Measurements from ENCODE around the gene RAB26. TPM values are rescaled to one million over a fixed set of nuclear protein-coding genes. Genes with fewer than 3 reads are reported as not detected.

RAB26 gene
- total and polyA plus RNA-seq, 2 donors (not counting 1 experiment from before 2014, with no cell fraction given), result 0.43 to 2.0 TPM

DNA sequence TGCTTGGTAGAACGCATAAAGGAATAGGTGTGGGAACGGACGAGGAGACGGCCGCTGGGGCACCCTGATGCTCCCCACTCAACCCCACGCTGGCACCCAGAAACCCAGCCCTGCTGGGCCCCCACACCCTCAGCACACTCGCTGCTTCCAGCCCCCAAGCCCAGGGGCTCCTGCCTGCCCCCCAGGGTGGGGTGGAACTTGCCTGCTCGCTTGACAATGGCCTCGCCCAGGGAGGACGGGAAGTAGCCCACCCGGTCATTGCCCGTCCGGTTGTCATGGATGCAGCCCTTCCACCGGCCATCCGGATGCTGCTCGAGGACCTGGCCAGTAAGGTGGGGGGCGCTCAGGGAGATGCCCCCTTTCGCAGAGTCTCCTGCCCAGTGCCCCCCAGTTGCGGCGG is 38.1 kb downstream of the RAB26 start:
- H3K4me3 ChIP-seq (replicated peaks in 1 of 4; ENCODE audit: control extremely low read depth in 1 of 4, insufficient read depth in 1 of 4, low read depth in 3 of 4, low read length in 4 of 4), result no peak overlapping the region
- TF ChIP-seq, protein P1, sequence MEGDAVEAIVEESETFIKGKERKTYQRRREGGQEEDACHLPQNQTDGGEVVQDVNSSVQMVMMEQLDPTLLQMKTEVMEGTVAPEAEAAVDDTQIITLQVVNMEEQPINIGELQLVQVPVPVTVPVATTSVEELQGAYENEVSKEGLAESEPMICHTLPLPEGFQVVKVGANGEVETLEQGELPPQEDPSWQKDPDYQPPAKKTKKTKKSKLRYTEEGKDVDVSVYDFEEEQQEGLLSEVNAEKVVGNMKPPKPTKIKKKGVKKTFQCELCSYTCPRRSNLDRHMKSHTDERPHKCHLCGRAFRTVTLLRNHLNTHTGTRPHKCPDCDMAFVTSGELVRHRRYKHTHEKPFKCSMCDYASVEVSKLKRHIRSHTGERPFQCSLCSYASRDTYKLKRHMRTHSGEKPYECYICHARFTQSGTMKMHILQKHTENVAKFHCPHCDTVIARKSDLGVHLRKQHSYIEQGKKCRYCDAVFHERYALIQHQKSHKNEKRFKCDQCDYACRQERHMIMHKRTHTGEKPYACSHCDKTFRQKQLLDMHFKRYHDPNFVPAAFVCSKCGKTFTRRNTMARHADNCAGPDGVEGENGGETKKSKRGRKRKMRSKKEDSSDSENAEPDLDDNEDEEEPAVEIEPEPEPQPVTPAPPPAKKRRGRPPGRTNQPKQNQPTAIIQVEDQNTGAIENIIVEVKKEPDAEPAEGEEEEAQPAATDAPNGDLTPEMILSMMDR (conservative IDR thresholded peaks at IDR 0.05 in 1 of 2, IDR thresholded peaks at IDR 0.05 in 1 of 2; ENCODE audit: low read depth in 1 of 2, low read length in 2 of 2), result no peak
- no peaks in the 10 kb centered on the region for H3K9me3 ChIP-seq (ENCODE audit: control insufficient read depth, insufficient read depth, low read depth, low read length)
- H3K9ac ChIP-seq (ENCODE audit: insufficient read depth, low read length), result no peak overlapping the region
- no peak for DNase-seq (ENCODE audit: low read depth in 2 of 2)
- H3K79me2 ChIP-seq (ENCODE audit: control insufficient read depth, insufficient read depth, low read length), result no peaks in the 10 kb centered on the region
- no peak overlapping the region for H3K4me2 ChIP-seq (ENCODE audit: extremely low read depth, insufficient read depth, low read length)
- H2AFZ ChIP-seq (ENCODE audit: low read length), result no peak overlapping the region
- no peaks in the 10 kb centered on the region for H3K4me1 ChIP-seq (ENCODE audit: control insufficient read depth, extremely low read depth, insufficient read depth, low read length)
- no peaks in the 10 kb centered on the region for H4K20me1 ChIP-seq (ENCODE audit: control insufficient read depth, extremely low read depth, insufficient read depth, low read length)
- H3K27me3 ChIP-seq (ENCODE audit: control insufficient read depth, insufficient read depth, low read length), result no peaks in the 10 kb centered on the region
- H3K36me3 ChIP-seq (ENCODE audit: control insufficient read depth, insufficient read depth, low read length), result no peaks in the 10 kb centered on the region
- no peak overlapping the region for H3K27ac ChIP-seq (ENCODE audit: insufficient read depth, low read length)

DNA sequence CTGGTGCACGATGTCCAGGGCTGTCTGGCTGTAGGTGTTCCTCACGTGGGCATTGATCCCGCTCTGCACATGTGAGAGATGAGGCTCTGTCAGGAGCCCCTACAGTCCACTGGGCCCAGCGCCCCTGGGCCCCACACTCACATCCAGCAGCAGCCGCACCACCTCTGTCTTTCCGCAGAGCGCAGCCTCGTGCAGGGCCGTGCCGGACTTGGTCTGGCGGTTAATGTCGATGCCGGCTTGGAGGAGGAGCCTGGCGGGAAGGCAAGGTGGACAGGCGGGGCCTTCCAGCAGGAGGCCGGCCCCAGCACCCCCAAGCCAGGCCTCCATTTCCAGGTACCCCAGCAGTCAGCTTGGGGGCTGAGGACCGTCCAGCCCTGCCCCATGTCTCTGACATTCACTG is 38.8 kb downstream of the RAB26 start:
- Histone ChIP-seq H3K4me1 (ENCODE audit: control insufficient read depth, extremely low read depth, insufficient read depth, low read length) (no peaks in the 10 kb centered on the region), H3K79me2 (ENCODE audit: control insufficient read depth, insufficient read depth, low read length) (no peaks in the 10 kb centered on the region), H3K4me2 (ENCODE audit: extremely low read depth, insufficient read depth, low read length) (no peak overlapping the region), H3K27ac (ENCODE audit: insufficient read depth, low read length) (no peak overlapping the region), H3K9ac (ENCODE audit: insufficient read depth, low read length) (no peak overlapping the region), H2AFZ (ENCODE audit: low read length) (no peak overlapping the region), H3K27me3 (ENCODE audit: control insufficient read depth, insufficient read depth, low read length) (no peaks in the 10 kb centered on the region), H3K9me3 (ENCODE audit: control insufficient read depth, insufficient read depth, low read depth, low read length) (no peaks in the 10 kb centered on the region), H3K36me3 (ENCODE audit: control insufficient read depth, insufficient read depth, low read length) (no peaks in the 10 kb centered on the region), H3K4me3 (replicated peaks in 1 of 4; ENCODE audit: control extremely low read depth in 1 of 4, insufficient read depth in 1 of 4, low read depth in 3 of 4, low read length in 4 of 4) (no peak overlapping the region), H4K20me1 (ENCODE audit: control insufficient read depth, extremely low read depth, insufficient read depth, low read length) (no peaks in the 10 kb centered on the region)
- no peak for TF ChIP-seq EZH2 (IDR thresholded peaks at IDR 0.05; ENCODE audit: low read length, missing control alignments)
- TF ChIP-seq, protein P1 (conservative IDR thresholded peaks at IDR 0.05 in 1 of 2, IDR thresholded peaks at IDR 0.05 in 1 of 2; ENCODE audit: low read depth in 1 of 2, low read length in 2 of 2), result no peak
- DNase-seq (ENCODE audit: low read depth in 2 of 2), result no peak

DNA sequence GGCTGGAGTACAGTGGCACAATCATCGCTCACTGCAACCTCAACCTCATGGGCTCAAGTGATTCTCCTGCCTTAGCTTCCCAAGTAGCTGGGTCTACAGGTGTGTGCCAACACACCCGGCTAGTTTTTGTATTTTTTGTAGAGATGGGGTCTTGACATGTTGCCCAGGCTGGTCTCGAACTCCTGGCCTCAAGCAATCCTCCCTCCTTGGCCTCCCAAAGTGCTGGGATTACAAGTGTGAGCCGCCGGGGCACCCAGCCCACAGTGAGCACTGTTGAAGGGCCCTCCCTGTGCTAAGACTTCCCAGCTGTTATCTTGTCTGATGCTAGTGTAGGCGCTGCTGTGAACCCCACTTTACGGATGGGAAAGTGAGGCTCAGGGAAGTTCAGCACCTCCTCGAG is 40.0 kb downstream of the RAB26 start:
- Histone ChIP-seq H2AFZ (ENCODE audit: low read length) (no peak overlapping the region), H3K27me3 (ENCODE audit: control insufficient read depth, insufficient read depth, low read length) (no peaks in the 10 kb centered on the region), H3K4me3 (replicated peaks in 1 of 4; ENCODE audit: control extremely low read depth in 1 of 4, insufficient read depth in 1 of 4, low read depth in 3 of 4, low read length in 4 of 4) (no peak overlapping the region), H3K27ac (ENCODE audit: insufficient read depth, low read length) (no peak overlapping the region), H4K20me1 (ENCODE audit: control insufficient read depth, extremely low read depth, insufficient read depth, low read length) (no peaks in the 10 kb centered on the region), H3K9me3 (ENCODE audit: control insufficient read depth, insufficient read depth, low read depth, low read length) (no peaks in the 10 kb centered on the region), H3K9ac (ENCODE audit: insufficient read depth, low read length) (no peak overlapping the region), H3K79me2 (ENCODE audit: control insufficient read depth, insufficient read depth, low read length) (no peaks in the 10 kb centered on the region), H3K36me3 (ENCODE audit: control insufficient read depth, insufficient read depth, low read length) (no peaks in the 10 kb centered on the region), H3K4me2 (ENCODE audit: extremely low read depth, insufficient read depth, low read length) (no peak overlapping the region), H3K4me1 (ENCODE audit: control insufficient read depth, extremely low read depth, insufficient read depth, low read length) (no peaks in the 10 kb centered on the region)
- TF ChIP-seq, protein P1 (conservative IDR thresholded peaks at IDR 0.05 in 1 of 2, IDR thresholded peaks at IDR 0.05 in 1 of 2; ENCODE audit: low read depth in 1 of 2, low read length in 2 of 2), result no peak
- no peak for TF ChIP-seq EZH2 (IDR thresholded peaks at IDR 0.05; ENCODE audit: low read length, missing control alignments)
- DNase-seq (ENCODE audit: low read depth in 2 of 2), result no peak
